Skeletal muscle satellite cell (primary cell): ENCODE measurements around the gene DIAPH3.

ENCODE experiments used
- H3K27me3 ChIP-seq: 2 replicates; pipeline ENCODE4 v1.7.0; 2013; ENCODE audit warnings: low read length; ENCODE audit not compliant: control insufficient read depth, insufficient read depth
- H3K36me3 ChIP-seq: 2 replicates; pipeline ENCODE4 v1.7.0; 2013; ENCODE audit warnings: mild to moderate bottlenecking, control low read depth, low read length; ENCODE audit not compliant: insufficient read depth
- H3K4me1 ChIP-seq: 2 replicates; pipeline ENCODE4 v1.7.0; 2013; ENCODE audit warnings: low read length; ENCODE audit not compliant: control insufficient read depth, insufficient read depth
- H3K4me2 ChIP-seq: 2 replicates; pipeline ENCODE4 v1.7.0; 2013; ENCODE audit warnings: mild to moderate bottlenecking, low read length
- H3K4me3 ChIP-seq: 2 replicates; pipeline ENCODE4 v1.7.0; 2013; ENCODE audit warnings: low read length
- H3K9ac ChIP-seq: 2 replicates; pipeline ENCODE4 v1.7.0; 2013; ENCODE audit warnings: mild to moderate bottlenecking, low read depth, low read length, moderate library complexity
- H3K9me3 ChIP-seq: replicated peaks from 2 replicates; pipeline ENCODE4 v1.7.0; 2013; ENCODE audit warnings: mild to moderate bottlenecking, control low read depth, low read length

The DIAPH3 gene

GRCh38 chr13:59701261-59701660, 462.5 kb downstream of the DIAPH3 start:
- Histone ChIP-seq H3K4me2 (no peak overlapping the region), H3K27me3 (no peaks in the 10 kb centered on the region), H3K4me1 (peaks cover 8% of the 10 kb centered on the region), H3K9me3 (no peaks in the 10 kb centered on the region), H3K9ac (no peak overlapping the region), H3K36me3 (no peaks in the 10 kb centered on the region), H3K4me3 (no peak overlapping the region)

- Histone ChIP-seq H3K36me3 (no peaks in the 10 kb centered on the region), H3K9ac (no peak overlapping the region), H3K9me3 (no peaks in the 10 kb centered on the region), H3K27me3 (no peaks in the 10 kb centered on the region), H3K4me1 (peaks cover 8% of the 10 kb centered on the region), H3K4me2 (peak overlapping the region; percentile 6), H3K4me3 (no peak overlapping the region)
These were observed 463.4 kb downstream of the DIAPH3 start for GRCh38 chr13:59700281-59700680.

- H3K27me3 ChIP-seq: no peaks in the 10 kb centered on the region
- H3K9ac ChIP-seq: no peak overlapping the region
- peaks cover 21% of the 10 kb centered on the region for H3K4me1 ChIP-seq
- no peaks in the 10 kb centered on the region for H3K36me3 ChIP-seq
- no peaks in the 10 kb centered on the region for H3K9me3 ChIP-seq
- no peak overlapping the region for H3K4me3 ChIP-seq
- H3K4me2 ChIP-seq: no peak overlapping the region
These were observed 467.5 kb downstream of the DIAPH3 start for GRCh38 chr13:59696271-59696670.

DNA sequence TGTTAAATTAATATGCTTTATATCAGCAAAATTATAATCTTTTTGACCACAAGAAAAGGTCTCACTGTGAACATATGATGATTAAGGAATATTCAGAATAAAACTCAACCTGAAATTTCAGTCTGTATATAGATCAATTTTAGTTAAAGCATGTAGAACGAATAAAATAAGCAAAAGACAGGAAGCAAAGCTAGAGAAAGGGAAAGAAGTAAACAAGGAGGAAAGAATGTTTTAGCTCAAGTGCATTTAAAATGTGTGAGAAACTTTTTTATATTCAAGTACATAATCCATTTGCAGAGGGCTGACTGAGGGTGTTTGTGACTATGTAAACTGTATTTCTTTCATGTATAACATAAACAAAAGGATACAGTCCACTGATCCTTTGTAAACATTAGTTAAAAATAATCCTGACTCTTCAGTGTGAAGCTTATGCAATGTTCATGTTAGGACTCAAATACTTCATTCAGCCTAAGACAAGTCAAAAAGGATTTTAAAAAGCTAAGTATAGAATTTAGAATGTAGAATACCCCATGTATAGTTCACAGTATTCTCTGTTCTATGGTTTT, 472.1 kb downstream of the DIAPH3 start:
- H3K4me3 ChIP-seq: no peak overlapping the region
- H3K36me3 ChIP-seq: no peaks in the 10 kb centered on the region
- no peak overlapping the region for H3K9ac ChIP-seq
- H3K27me3 ChIP-seq: no peaks in the 10 kb centered on the region
- H3K4me2 ChIP-seq: peak overlapping the region; percentile 42
- H3K4me1 ChIP-seq: peaks cover 23% of the 10 kb centered on the region
- H3K9me3 ChIP-seq: no peaks in the 10 kb centered on the region

GRCh38 chr13:59690857-59691500, 472.7 kb downstream of the DIAPH3 start:
- H3K4me1 ChIP-seq: peaks cover 23% of the 10 kb centered on the region
- H3K9ac ChIP-seq: no peak overlapping the region
- H3K27me3 ChIP-seq: no peaks in the 10 kb centered on the region
- no peaks in the 10 kb centered on the region for H3K36me3 ChIP-seq
- no peak overlapping the region for H3K4me3 ChIP-seq
- H3K4me2 ChIP-seq: peak overlapping the region; percentile 42
- no peaks in the 10 kb centered on the region for H3K9me3 ChIP-seq

- Histone ChIP-seq H3K27me3 (no peaks in the 10 kb centered on the region), H3K9ac (no peak overlapping the region), H3K4me1 (peaks cover 23% of the 10 kb centered on the region), H3K4me3 (no peak overlapping the region), H3K9me3 (no peaks in the 10 kb centered on the region), H3K4me2 (no peak overlapping the region), H3K36me3 (no peaks in the 10 kb centered on the region)
These were observed 474.7 kb downstream of the DIAPH3 start for GRCh38 chr13:59689057-59689456.

GRCh38 chr13:59686798-59687394, 476.8 kb downstream of the DIAPH3 start:
- no peak overlapping the region for H3K9ac ChIP-seq
- no peaks in the 10 kb centered on the region for H3K36me3 ChIP-seq
- no peaks in the 10 kb centered on the region for H3K9me3 ChIP-seq
- H3K27me3 ChIP-seq: no peaks in the 10 kb centered on the region
- peaks cover 16% of the 10 kb centered on the region for H3K4me1 ChIP-seq
- no peak overlapping the region for H3K4me2 ChIP-seq
- H3K4me3 ChIP-seq: no peak overlapping the region

DNA sequence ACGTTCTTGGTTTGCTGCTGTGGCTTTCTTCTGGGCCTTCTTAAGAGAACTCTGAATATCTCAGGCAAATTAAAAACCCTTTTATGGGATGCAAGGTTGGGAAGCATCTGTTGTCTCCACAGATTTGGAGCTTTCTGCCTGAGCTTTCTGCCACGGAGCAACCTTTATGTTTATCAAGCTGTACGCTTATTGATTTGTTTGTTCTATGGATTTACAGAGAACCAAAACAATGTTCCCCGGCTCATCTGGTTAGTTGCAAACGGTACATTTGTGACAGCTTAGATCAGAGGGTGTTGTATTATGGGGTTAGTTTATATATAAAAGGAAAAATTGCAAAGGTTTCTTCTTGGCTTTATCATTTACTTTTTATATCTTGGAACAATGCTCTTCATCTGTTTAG, 479.6 kb downstream of the DIAPH3 start:
- no peaks in the 10 kb centered on the region for H3K27me3 ChIP-seq
- no peaks in the 10 kb centered on the region for H3K4me1 ChIP-seq
- H3K36me3 ChIP-seq: no peaks in the 10 kb centered on the region
- no peak overlapping the region for H3K4me3 ChIP-seq
- H3K4me2 ChIP-seq: no peak overlapping the region
- no peak overlapping the region for H3K9ac ChIP-seq
- H3K9me3 ChIP-seq: no peaks in the 10 kb centered on the region

DNA sequence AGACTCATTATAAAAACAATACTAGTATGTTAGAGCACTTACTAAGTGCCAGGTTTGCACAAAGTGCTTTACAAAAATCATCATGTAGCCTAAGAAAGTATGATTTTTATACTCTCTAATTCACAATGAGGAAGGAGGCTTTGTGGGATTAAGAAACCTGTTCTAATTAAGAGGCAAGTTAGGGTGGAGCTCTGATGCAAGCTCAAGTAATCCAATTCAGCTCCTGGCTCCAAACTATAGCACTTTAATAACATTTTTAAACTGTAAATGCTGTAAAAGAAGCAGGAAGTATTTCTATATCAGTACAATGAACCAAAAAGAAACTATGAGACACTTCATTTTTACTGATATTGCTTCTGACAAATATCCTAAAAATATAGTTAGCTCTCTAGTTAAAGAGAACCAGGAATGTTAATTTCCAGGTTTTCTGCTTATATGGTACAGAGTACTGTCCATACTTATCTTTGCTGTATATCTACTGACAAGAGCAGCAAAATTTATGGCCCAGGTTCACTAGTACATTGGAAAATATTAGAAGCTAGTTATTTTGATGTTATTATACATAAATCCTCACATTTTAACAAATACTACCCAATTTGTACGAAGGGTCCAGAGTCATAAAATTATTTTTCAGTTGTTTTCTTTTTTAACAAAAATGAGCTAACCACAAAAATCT, 482.0 kb downstream of the DIAPH3 start:
- Histone ChIP-seq H3K27me3 (no peaks in the 10 kb centered on the region), H3K9ac (no peak overlapping the region), H3K4me3 (no peak overlapping the region), H3K4me2 (no peak overlapping the region), H3K9me3 (no peaks in the 10 kb centered on the region), H3K4me1 (no peaks in the 10 kb centered on the region), H3K36me3 (no peaks in the 10 kb centered on the region)

GRCh38 chr13:59680429-59681024, 483.2 kb downstream of the DIAPH3 start:
- Histone ChIP-seq H3K9ac (no peak overlapping the region), H3K9me3 (no peaks in the 10 kb centered on the region), H3K27me3 (no peaks in the 10 kb centered on the region), H3K4me2 (no peak overlapping the region), H3K4me1 (no peaks in the 10 kb centered on the region), H3K36me3 (no peaks in the 10 kb centered on the region), H3K4me3 (no peak overlapping the region)

- Histone ChIP-seq H3K27me3 (no peaks in the 10 kb centered on the region), H3K9ac (no peak overlapping the region), H3K36me3 (no peaks in the 10 kb centered on the region), H3K4me3 (no peak overlapping the region), H3K4me1 (no peaks in the 10 kb centered on the region), H3K4me2 (no peak overlapping the region), H3K9me3 (no peaks in the 10 kb centered on the region)
These were observed 484.5 kb downstream of the DIAPH3 start for GRCh38 chr13:59679254-59679653.
